Measurements from ENCODE around the gene SRGAP3.

- TF ChIP-seq CTCF (conservative IDR thresholded peaks at IDR 0.05) = no peak
- TF ChIP-seq ZFX (IDR thresholded peaks at IDR 0.05) = no peak
Measured at GRCh38 chr3:9201955-9202354, 47.5 kb downstream of the SRGAP3 start.

Measured in C4-2B (cell line).